BJ (cell line): ENCODE data around the gene KCNE1. TPM values are rescaled to one million over a fixed set of nuclear protein-coding genes. Genes with fewer than 3 reads are reported as not detected.

Experiments used
- CTCF ChIA-PET: fragments of 350-600 bp; formaldehyde crosslinking; extraction: SDS; loops from one replicate; lab custom pipeline; 2021; ENCODE audit warnings: antibody characterized with exemption, inconsistent platforms; lab: Yijun Ruan, JAX
- POLR2A ChIA-PET: fragments of 300-600 bp; sonication (Branson Sonifier 250); formaldehyde crosslinking; extraction: SDS; loops from one replicate; lab custom pipeline; 2021; ENCODE audit warnings: antibody characterized with exemption; lab: Charles Lee
- DNase-seq: peaks from one replicate; pipeline ENCODE4 v3.0.0-alpha.2; 2011; ENCODE audit warnings: low read depth
- H3K27me3 ChIP-seq: 2 replicates; pipeline ENCODE4 v1.6.0; 2011; ENCODE audit warnings: low read length; ENCODE audit not compliant: control insufficient read depth, insufficient read depth
- H3K36me3 ChIP-seq: 2 replicates; pipeline ENCODE4 v1.5.1; 2011; ENCODE audit warnings: low read length; ENCODE audit not compliant: control insufficient read depth, insufficient read depth
- H3K4me3 ChIP-seq: 2 replicates; pipeline ENCODE4 v1.5.1; 2011; ENCODE audit warnings: low read depth, mild to moderate bottlenecking, control low read depth, low read length
- polyA plus RNA-seq: library from polyadenylated mRNA; depleted of rRNA; stranded (reverse); fragments of >200 nt; gene quantifications from 2 replicates; pipeline ENCODE4 v1.2.3, GENCODE V29; 2011
- TF ChIP-seq, protein P1 (sequence below): IDR thresholded peaks from 2 replicates; pipeline ENCODE4 v1.5.1; 2011; ENCODE audit warnings: low read depth, mild to moderate bottlenecking, control low read depth, inconsistent platforms, low read length, moderate library complexity; ENCODE audit not compliant: insufficient read depth

Gene KCNE1
- polyA plus RNA-seq, 1 experiment = 0.47 TPM

DNA sequence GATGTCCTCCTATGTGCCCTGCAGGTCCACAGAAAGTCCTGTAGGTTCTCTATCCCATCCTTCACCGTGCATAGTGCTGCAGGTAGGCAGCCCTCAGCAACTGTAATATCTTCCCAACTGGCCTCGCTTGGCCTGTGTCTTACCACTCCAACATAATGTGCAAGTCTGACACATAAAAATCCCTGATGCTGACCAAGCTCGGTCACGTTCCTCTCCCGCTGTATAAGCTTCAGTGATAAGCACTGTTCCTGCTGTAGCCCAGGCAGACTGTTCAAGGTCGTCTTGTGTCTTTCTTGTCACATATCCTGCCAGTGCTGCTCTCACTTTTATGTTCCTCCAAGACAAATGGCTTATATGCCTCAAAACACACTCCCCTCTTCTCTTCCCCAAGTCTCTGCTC, 19.4 kb upstream of the KCNE1 start:
- no peaks in the 10 kb centered on the region for H3K27me3 ChIP-seq
- DNase-seq = no peak

GRCh38 chr21:34530261-34530660, 18.3 kb upstream of the KCNE1 start:
- Histone ChIP-seq H3K36me3 (no peaks in the 10 kb centered on the region), H3K27me3 (no peaks in the 10 kb centered on the region), H3K4me3 (no peak overlapping the region)
- DNase-seq = peak; percentile 59
- CTCF ChIA-PET = interaction anchor here (0.7 to 1.2 kb wide), 3 partner anchors 11 to 53 kb away, joined by 3 to 4 read pairs (median 4); no protein-coding TSS in a partner anchor
- POLR2A ChIA-PET = no interaction called here
- TF ChIP-seq, protein P1, sequence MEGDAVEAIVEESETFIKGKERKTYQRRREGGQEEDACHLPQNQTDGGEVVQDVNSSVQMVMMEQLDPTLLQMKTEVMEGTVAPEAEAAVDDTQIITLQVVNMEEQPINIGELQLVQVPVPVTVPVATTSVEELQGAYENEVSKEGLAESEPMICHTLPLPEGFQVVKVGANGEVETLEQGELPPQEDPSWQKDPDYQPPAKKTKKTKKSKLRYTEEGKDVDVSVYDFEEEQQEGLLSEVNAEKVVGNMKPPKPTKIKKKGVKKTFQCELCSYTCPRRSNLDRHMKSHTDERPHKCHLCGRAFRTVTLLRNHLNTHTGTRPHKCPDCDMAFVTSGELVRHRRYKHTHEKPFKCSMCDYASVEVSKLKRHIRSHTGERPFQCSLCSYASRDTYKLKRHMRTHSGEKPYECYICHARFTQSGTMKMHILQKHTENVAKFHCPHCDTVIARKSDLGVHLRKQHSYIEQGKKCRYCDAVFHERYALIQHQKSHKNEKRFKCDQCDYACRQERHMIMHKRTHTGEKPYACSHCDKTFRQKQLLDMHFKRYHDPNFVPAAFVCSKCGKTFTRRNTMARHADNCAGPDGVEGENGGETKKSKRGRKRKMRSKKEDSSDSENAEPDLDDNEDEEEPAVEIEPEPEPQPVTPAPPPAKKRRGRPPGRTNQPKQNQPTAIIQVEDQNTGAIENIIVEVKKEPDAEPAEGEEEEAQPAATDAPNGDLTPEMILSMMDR = no peak

More for the DNA sequence above, 19.4 kb upstream of the KCNE1 start:
- Histone ChIP-seq H3K4me3 (no peak overlapping the region), H3K36me3 (no peaks in the 10 kb centered on the region)
- ChIA-PET CTCF (interaction anchor here (1.4 kb wide), 1 partner anchor 12 kb away, joined by 3 read pairs; no protein-coding TSS in a partner anchor), POLR2A (no interaction called here)
- TF ChIP-seq, protein P1 = no peak

GRCh38 chr21:34528131-34528561, 16.1 kb upstream of the KCNE1 start:
- ChIA-PET CTCF (no interaction called here), POLR2A (no interaction called here)
- peaks cover under 1% of the 10 kb centered on the region for H3K36me3 ChIP-seq
- H3K4me3 ChIP-seq = no peak overlapping the region
- TF ChIP-seq, protein P1 = no peak
- no peak for DNase-seq
- no peaks in the 10 kb centered on the region for H3K27me3 ChIP-seq

DNA sequence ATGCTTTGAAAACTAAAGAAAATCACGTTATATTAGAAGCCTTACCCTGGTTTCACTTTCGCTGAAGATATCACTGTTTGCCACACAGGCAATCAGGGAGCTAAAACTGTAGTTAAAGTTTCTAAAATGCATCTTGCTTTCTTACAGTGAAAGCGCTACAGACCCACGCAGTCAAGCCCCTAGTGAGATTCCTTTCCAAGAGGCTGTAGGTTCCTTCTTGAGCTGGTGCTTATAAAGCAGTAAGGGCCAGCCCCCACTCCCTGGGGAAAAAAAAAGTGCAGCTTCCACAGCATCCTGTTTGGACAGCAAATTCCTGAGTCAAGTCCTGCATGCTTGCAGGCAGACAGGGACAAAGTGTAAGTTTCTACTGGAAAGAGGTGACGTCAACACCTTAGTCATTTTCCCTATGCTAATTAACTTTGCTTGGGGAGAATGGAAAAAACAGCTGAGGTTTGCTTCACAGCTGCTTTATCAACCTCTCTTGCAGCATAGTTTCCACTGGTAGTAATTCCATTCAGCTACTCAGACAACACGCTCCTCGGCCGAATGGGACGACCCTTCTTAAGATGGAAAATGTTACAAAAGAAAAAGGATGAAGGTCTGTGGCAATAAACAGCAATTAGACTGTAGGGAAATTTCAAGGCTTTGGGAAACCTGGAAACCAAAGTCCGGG, 14.7 kb upstream of the KCNE1 start:
- TF ChIP-seq, protein P1 = no peak
- peak; percentile 100 for DNase-seq
- peak overlapping the region; percentile 52 for H3K4me3 ChIP-seq
- POLR2A ChIA-PET = interaction anchor here (0.7 to 1.1 kb wide), 6 partner anchors 14 to 53 kb away, joined by 3 to 5 read pairs (median 4); no protein-coding TSS in a partner anchor
- H3K36me3 ChIP-seq = peaks cover 9% of the 10 kb centered on the region
- no peaks in the 10 kb centered on the region for H3K27me3 ChIP-seq
- CTCF ChIA-PET = interaction anchor here (0.9 to 1.6 kb wide), 9 partner anchors 8 to 159 kb away, joined by 3 to 9 read pairs (median 4); no protein-coding TSS in a partner anchor

DNA sequence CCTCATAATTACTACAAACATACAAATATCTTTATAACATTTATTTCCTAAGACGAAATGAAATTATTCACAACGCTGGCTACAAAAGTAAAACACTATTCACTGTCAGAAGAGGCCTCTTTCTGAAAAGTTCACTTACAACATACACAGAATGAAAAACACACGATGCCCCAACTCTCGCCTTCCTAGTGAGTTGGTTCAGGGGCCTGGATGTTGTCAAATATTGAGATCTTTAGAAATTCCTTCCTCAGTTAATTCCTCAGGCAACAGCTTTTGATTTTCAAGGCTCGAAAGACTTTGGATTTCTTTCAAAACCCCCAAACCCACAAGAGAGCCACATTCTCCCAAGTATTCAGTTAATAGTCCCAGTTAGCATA, 14.2 kb upstream of the KCNE1 start:
- Histone ChIP-seq H3K27me3 (no peaks in the 10 kb centered on the region), H3K36me3 (peaks cover 14% of the 10 kb centered on the region), H3K4me3 (peak overlapping the region; percentile 52)
- POLR2A ChIA-PET = interaction anchor here (0.6 to 1.1 kb wide), 4 partner anchors 9 to 53 kb away, joined by 3 to 5 read pairs (median 4); no protein-coding TSS in a partner anchor
- TF ChIP-seq, protein P1 = no peak
- CTCF ChIA-PET = interaction anchor here (0.8 to 2.2 kb wide), 12 partner anchors 8 to 159 kb away, joined by 3 to 9 read pairs (median 4); no protein-coding TSS in a partner anchor
- DNase-seq = no peak
